ENCODE measurements around the gene PNMA1. TPM values are rescaled to one million over a fixed set of nuclear protein-coding genes. Genes with fewer than 3 reads are reported as not detected.

The PNMA1 gene
- total and polyA plus RNA-seq, 2 of the 13 experiments (the other 11 are each of a cell fraction or from before 2014, with no cell fraction given) = 7.0 to 8.3 TPM

- TF ChIP-seq ZNF280D (CRISPR knock-in tag; IDR thresholded peaks at IDR 0.05) (no peak), CBX5 (CRISPR knock-in tag; IDR thresholded peaks at IDR 0.05; ENCODE audit: borderline replicate concordance) (0 out of 2 replicates have a peak, but pooled peaks have one; percentile 33), HDAC1 (CRISPR knock-in tag; IDR thresholded peaks at IDR 0.05) (peak; percentile 90), MED8 (CRISPR knock-in tag; IDR thresholded peaks at IDR 0.05; ENCODE audit: insufficient replicate concordance) (peak; percentile 33), FOXM1 (CRISPR knock-in tag; IDR thresholded peaks at IDR 0.05) (0 out of 2 replicates have a peak, but pooled peaks have one; percentile 16), PRDM10 (CRISPR knock-in tag; IDR thresholded peaks at IDR 0.05; ENCODE audit: low read depth) (no peak), ZBTB21 (CRISPR knock-in tag; IDR thresholded peaks at IDR 0.05) (peak; percentile 26; the same call in 1 of the 2 replicates), KLF11 (CRISPR knock-in tag; IDR thresholded peaks at IDR 0.05) (peak; percentile 1; the same call in 1 of the 2 replicates), ZNF772 (CRISPR knock-in tag; IDR thresholded peaks at IDR 0.05) (peak; percentile 60; the same call in 1 of the 2 replicates), SMAD3 (CRISPR knock-in tag; IDR thresholded peaks at IDR 0.05) (peak; percentile 82), ZNF883 (CRISPR knock-in tag; IDR thresholded peaks at IDR 0.05; ENCODE audit: not compliant biosample characterization) (peak; percentile 16), THRA (CRISPR knock-in tag; IDR thresholded peaks at IDR 0.05; ENCODE audit: borderline replicate concordance) (peak; percentile 39; the same call in 1 of the 2 replicates), MED13 (CRISPR knock-in tag; IDR thresholded peaks at IDR 0.05) (peak; percentile 42; the same call in 1 of the 2 replicates), DPF2 (CRISPR knock-in tag; IDR thresholded peaks at IDR 0.05; ENCODE audit: borderline replicate concordance, low read depth) (peak; percentile 70; the same call in 1 of the 2 replicates), ZNF878 (CRISPR knock-in tag; IDR thresholded peaks at IDR 0.05) (peak; percentile 66; the same call in 1 of the 2 replicates), ZNF768 (CRISPR knock-in tag; IDR thresholded peaks at IDR 0.05) (0 out of 2 replicates have a peak, but pooled peaks have one; percentile 60), MNT (IDR thresholded peaks at IDR 0.05) (peak; percentile 54), ZNF441 (CRISPR knock-in tag; IDR thresholded peaks at IDR 0.05; ENCODE audit: borderline replicate concordance) (peak; percentile 89)
These were observed 45.8 kb upstream of the PNMA1 start (continued) for GRCh38 chr14:73759714-73760597.

Measured in HepG2 (cell line).